Stimulated activated naive CD4-positive, alpha-beta T cell (primary cell): ENCODE data around the gene RFT1.
A peak's percentile ranks its signal among the peaks of the same experiment; 100 is the strongest.

Source experiments
- DNase-seq, 6 experiments: peaks; one replicate each; lab custom pipeline; 2025; lab: John Stamatoyannopoulos, UW

RFT1 gene

DNA sequence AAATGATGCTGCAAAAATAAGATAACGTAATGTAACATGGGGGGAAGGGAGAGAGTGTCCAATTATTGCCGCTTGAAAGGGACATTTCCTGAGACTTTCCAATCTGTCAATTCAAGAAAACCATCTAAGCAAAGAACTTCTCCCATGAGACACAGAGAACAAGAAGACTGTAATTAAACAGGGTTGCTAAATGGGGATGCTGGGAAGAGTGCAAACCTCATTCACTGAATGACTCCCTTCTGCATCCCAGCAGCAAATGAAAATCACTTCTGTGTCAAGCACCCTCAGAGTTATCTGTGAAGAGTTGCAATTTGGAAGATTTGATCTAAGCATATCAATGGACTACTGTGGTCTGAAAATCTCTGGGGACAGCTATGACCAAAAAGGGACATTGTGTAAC is 3.6 kb downstream of the RFT1 start:
- no peak for DNase-seq

DNA sequence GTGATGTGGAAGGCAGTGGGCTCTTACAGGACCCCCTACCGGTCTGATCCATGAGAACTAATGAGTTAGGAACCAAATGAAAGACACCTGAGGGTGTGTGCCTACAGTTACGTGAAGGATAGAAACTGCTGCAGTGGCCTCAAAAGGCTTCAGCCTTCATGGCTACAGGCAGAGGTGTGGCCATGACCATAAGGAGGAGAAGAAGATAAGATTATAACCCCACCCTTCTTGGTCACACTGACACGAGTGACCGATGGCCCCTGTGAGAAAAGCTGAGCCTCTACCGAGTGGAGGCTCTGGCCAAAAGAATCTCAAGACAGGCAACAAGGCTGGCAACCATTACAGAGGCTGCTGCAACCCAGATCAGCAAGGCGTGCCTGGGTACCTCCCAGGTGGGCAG is 6.3 kb downstream of the RFT1 start:
- DNase-seq, result no peak

DNA sequence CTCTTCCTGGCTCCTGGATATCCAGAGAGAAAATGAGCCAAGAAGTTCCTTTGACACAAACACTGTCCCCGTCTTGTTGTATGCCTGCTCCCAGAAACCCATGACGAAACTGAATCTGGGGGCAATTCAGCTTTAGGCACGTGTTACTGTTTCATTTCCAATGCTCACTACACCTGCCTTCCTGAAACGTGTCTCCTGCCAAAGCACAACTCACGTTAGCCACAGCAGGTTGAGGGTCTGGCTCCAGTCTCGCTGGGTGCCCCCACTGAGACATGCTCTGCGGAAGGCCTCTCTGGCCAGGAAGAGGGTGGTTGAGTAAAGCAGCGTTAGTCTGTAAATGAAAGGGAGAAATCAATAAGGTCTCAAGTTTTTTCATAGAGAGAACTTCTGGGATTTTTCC is 6.7 kb downstream of the RFT1 start:
- no peak for DNase-seq

DNA sequence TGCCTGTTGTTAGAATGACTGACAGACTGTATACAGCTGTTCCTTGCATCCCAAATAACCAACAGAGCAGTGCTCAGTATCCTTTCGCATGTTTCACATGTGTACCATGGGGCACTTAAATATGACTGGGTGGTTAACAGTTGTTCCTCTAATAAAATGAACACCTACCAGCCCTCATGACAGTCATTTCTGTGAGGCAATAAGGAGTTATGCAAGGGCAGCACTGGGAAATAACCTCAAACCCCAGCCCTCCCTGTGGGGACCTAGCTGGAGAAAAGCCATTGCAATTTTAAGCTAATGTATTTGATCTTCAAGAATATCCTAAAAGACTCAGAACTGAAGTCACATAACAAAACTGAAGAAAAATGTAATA is 7.3 kb downstream of the RFT1 start:
- no peak for DNase-seq

DNA sequence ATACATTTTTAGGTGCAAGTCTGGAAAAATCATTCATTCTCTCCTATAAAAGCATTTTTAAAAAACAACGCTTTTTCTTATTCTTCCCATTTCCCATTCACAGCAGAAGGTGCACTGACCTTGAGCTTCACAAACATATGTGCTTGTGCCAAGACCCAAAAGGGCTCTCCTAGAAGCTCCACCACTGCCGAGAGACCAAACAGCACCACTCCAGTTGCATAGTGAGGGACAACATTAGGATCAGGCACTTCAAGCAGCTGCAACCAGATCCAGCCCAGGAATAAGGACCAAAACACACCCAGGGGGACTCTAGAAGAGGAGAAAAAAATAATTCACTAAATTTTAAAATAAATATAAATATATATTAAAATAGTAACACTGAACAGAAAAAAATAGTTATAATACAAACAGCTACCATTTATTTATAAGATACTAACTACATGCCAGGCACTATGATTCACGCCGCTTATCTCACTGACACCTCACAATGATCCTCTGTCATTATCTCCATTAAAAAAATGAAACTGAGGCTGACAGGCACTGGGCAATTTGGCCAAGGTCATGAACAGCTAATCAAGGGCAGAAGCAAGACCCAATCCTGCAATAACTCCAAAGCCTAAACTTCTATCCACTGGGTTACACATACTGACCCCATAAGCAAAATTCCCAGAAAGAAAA is 7.8 kb downstream of the RFT1 start:
- DNase-seq, result no peak

DNA sequence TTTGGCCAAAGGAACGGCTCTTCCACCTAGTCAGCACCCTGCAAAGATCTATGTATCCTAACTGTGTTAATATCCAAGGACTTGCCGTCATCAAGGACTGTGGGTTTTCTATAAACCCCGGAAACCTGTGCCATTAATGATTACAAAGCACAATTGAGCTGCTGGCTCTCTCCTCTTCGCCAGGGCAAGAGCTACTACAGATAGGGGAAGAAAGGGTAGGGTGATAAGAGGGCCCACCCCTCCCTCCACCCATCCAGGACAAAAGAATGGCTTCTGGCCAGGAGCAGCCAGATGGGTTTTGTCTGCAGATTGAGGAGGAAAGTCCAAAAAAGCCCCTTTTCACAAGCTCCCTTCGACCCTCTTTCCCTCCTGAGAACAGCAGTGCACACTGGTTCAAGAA is 9.9 kb downstream of the RFT1 start:
- DNase-seq, result no peak

DNA sequence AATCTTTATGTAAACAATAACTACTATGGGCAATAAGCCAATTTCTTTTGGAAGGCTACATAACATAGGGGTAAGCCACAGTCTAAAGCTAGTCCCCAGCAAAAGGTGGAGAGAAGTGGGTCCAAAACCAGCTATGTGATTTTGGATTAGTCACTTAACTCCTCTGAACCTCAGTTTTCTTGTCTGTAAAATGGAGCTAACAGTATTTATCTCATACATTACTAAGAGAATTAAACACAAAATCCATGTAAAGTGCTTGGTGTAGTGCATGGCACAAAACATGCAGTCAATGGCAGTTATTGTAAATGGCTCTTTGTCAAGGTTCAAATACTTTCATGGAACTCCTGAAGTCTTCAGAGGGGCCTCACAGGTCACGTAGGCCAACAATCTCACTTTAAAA is 13.3 kb downstream of the RFT1 start:
- DNase-seq, result no peak

DNA sequence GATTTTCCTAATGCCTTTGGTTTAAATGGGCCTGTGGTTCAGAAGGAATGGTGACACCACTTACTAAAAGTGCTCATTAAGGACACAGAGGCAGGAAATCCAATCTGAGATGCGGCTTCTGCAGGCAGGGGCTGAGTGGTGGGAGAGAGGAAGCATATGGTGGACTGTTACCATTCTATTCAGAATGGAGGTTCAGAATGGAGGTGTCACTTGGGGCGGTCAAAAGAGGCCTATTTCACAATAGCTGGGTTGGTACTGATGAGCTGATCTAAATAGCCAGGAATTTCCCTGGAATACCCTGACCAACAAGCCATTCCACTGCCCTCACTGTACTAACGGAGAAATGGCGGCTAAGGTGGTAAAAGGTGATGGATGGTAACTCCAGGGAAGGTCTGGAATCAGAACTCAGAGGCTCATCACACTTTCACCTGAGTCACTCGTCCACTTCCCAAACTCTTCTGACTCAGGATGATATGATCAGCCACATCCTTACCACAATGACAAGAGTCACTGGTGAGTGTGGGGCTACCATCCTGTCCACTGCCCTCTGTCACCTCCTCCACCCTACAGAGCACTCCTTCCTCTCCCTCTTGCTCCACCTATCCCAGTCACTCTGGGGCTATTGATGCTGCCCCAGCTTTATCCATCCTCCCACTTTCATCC is 15.7 kb downstream of the RFT1 start:
- no peak for DNase-seq

DNA sequence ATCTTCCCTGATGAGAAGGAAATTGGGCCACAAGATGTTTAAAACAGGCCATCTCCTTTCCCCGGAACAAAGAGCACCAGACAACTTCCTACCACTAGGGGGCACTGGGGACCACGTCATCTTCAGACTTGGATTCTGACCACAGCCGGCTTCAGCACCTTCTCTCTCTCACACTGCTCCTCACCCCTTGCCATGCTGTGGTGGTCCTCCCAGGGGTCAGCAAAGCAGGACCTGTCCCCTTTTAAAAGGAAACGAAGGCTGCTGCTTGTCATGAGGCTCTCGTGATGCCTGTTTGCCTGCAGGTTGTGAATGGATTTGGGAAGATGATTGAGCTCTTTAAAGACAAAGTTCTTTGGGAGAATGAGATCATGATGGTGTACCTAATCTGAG is 16.2 kb downstream of the RFT1 start:
- DNase-seq, result peak; percentile 48 to 88 (median 70)

DNA sequence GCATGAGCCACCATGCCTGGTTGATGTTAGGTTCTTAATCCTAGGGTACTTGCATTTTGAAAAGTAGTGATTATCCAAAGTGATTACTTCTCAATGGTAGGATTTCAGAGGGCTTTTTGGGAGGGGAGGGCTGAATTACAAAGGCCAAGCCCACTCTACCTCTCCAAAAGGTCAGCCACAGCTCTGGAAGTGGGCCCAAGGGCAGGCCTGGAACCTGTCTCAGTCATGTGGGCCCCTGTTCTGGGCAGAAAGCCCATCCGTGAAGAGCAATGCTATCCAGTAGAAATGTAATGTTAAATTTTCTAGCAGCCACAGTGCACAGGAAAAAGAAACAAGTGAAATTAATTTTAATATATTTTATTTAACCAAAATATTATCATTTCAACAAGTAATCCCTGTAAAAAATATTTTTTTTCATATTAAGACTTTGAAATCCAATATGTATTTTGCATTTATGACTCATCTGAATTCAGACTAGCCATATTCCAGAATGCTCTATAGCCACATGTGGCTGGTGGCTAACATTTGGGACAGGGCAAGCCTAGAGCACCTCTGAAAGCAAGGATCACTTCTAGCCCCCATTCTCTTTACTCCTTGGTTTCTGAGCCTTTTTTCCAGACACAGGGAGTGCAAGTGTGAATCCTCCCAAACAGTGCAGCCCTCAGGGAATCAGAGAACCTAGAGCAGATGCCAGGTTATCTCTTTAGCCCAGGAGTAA is 16.8 kb downstream of the RFT1 start:
- DNase-seq, result no peak

DNA sequence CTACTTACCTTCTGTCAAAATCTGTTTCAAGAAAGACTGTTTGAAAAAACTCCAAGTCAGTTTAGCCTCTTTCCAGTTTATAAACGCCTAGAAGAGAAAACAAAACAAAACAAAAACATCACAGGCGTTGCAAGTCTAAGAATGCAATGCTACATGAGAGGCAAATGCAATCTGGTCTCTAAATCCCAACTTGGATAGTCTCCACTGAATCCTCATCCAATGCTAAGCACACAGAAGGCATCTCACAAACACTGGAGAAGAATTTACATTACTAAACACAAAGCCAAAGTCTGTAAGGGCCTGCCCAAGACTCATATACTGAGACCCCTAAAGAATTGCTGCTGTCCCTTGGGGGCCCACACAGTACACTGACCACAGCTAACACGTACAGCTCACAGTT is 18.4 kb downstream of the RFT1 start:
- no peak for DNase-seq

DNA sequence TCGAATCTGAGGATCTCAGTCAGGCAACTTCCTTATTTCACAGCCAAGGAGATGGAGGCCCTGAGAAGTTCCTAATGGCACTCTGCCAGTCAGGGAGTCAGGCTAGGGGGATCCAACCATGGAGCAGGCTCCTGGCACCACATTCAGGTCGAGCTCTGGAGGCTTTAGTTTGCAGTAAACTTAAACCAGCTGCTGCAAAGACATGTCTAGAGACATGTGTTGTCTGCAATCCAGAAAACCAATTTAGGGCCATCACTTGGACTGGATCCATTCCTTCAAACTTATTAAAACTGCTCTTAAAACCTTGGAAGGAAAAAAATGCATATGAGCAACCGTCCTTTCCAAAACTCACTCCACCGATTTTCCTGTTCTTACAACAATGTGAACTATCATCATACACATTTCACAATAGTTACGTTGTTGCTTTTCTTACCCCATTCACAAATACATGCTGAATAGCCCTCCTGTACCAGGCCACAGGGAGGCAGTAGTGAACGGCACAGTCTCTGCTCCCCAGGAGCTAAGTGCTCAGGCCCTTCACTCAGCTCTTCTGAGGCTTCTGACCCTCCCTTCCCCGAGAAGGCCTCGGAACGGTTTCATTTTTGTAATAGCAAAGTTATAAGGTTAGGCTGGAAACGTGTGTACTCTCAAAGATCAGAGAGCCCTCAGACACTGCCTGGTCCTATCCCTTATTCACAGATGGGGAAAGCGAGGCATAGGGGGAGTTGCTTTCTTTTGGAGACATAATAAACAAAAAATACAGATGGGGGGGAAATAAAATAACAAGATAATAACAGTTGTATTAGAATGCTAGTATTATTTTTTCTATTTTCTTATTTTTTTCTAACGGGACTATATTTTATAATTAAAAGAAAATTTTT is 20.1 kb downstream of the RFT1 start:
- DNase-seq, result peak in 3 of 6 experiments; percentile 8 to 39 (median 26)

DNA sequence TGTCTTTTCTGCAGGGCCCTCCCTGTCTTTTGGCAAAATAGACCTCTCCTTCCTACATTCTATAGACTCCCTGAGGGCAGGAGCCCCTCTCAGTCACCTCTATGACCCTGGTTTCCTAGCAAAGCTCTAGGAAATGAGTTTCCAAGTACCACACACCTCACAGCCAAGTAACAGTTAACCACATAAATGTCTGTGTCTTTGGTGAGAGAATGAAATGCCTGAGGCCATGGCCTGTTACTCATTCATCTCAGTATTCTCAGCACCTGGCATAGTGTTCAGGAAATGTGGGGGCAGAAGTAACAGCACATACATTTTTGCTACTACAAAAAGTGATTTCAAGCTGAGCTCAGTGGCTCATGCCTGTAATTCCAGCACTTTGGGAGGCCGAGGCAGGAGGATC is 21.0 kb downstream of the RFT1 start:
- no peak for DNase-seq

DNA sequence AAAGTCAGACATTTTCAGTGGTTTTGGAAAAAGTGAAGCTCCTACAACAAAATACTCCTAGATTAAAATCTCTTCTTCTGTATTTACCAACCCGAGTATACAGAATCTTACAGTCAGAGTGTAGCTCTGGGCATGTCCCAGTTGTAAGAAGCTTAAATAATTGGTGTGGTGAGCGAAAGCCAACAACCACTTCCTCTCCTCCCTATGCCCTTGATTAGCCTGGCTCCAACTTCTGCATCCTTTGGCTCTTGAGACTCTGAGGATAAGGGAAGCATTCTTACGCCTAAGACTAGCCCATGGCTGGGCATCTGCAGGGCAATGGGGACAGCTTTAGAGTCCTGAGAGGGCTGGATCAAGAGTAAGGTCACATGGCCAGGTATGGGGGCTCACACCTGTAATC is 25.5 kb downstream of the RFT1 start:
- no peak for DNase-seq

DNA sequence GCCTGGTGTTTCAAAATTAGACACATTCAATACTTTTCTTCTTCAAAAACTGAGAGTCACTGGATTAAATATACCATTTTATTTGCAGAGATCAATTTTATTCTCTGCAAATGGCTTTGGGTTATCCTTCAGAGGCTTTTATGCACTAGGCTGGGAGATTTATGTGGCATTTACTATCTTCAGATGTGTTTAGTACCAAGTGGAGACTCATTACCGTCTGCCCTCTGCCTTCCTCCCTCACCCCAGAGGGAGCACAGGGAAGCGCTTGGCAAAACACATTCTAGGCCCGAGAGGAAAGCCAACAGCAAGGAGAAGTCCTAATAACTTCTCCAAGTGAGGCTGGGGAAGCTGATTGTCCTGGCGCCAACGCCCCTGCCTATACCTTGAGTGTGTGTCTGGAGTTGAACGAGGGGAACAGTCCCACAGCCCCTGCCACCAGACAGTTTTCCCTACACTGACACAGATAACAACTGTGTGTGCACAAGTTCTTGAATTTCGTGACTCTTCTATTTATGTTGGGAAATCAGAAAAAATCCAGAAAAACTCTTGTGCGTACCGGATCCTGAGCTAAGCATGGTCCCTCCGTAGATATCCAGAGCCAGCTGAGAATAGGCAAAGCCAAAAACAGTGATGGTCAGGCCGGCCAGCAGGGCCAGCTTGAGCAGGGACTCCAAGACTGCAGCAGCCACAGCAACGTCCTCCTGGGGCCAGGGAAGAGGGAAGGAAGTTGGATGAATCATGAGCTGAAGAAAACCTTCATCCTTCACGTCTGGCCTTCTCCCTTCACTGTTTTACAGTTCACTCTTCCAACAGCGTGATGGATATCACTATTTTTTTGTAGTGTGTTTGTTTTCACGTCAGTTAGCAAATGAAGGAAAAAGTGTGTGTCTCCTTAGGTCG is 26.6 kb downstream of the RFT1 start:
- DNase-seq, result no peak

DNA sequence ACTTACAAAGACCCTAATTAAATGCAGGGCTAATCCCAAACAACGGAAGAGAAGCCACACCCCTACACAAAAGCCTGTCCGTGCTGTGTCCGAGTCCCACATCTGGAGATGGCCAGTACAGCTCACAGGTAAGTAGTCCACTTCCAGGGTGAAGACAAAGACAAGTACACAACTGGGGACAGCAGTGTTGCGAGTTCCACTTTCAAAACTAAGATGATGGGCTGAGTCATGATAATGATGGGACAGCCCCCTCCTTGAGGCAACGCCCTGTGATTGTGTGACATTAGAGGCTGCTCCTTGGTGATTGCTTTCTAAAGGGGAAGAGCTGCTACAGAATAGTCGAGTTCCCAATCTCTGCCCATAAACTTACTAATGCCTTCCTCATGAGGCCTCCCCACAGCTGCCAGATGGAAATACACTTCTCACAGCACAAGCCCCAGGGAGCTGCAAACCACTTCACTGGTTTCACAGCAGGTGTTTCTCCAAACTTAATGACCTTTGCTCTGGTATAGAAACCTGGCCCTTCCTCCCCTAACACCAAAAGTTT is 27.6 kb downstream of the RFT1 start:
- no peak for DNase-seq

DNA sequence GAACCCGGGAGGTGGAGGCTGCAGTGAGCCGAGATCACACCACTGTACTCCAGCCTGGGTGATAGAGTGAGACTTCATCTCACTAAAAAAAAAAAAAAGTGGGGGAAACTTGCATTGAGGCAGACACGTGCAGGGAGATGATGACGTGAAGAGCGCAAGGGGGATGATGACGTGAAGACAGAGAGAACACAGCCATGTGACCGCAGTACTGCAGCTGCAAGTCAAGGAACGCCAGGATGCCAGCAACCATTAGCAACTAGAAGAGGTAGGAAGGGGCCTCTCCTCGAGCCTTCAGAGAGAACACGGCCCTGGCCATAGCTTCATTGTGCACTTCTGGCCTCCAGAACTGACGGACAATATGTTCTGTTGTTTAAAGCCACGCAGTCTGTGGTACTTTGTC is 28.3 kb downstream of the RFT1 start:
- no peak for DNase-seq

DNA sequence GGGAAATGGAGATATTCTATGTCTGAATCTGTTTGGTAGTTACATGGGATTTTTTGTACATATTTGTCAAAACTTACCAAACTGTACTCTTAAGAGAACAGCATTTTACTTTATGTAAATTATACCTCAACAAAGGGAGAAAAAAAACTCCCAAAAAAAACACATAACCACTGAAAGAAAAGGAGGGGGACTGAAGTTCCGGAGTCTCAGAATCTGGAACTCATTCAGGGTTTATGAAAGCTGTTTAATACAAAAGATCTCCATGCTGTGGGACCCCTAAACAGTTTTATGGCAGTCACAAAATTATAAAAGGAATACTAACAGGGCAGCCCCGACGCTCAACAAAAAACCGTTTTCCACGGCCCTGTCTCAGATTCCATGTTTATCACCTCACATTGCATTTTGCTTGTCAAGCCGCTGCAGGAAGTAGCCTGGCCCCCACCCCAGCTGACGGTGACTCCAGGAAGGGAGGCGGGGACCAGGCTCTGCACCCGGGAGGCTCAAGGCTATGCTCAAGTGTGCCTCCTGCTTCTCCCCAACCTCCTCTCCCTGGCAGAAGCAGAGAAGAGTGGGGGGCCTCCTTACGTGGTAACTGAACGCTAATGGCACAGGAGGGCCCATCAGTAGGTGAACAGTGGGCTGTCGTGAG is 29.3 kb downstream of the RFT1 start:
- peak in 3 of 6 experiments; percentile 14 to 47 (median 26) for DNase-seq

DNA sequence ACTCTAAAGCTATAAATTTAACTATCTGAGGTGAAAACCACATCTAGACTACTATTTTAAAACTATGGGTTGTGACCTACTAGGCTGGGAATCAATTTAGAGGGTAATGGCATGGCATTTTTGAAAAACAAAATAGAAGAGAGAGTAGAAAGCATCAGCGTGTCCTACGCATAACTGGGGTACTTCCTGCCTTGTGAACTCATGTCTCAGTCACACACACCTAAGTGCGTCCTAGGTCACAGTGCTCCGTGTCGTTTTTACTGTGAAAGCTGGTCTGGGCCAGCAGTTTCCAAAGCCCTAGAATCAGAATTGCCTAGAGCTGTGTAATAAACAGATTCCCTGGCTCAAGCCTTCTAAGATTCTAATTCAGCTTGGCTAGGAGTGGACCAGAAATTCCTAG is 32.3 kb downstream of the RFT1 start:
- peak in 1 of 6 experiments; percentile 7 for DNase-seq

DNA sequence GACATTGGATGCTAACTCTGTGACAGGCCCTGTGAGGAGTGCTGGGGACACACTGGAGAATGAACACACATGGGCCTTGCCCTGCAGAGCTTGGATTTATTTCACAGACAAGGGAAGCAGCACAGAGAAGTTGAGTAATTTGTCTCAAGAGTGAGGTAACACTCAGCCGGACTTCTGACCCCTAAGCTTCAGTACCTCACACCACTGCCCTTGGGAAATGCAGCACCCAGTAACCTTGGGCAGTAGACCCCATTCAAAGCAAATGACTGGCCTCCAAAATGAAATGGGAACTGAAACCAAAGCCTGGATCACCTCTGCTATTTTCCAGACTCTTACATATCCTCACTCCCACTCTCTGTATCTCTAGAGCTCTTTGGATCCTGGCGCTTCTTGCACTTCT is 37.3 kb downstream of the RFT1 start:
- DNase-seq, result no peak

DNA sequence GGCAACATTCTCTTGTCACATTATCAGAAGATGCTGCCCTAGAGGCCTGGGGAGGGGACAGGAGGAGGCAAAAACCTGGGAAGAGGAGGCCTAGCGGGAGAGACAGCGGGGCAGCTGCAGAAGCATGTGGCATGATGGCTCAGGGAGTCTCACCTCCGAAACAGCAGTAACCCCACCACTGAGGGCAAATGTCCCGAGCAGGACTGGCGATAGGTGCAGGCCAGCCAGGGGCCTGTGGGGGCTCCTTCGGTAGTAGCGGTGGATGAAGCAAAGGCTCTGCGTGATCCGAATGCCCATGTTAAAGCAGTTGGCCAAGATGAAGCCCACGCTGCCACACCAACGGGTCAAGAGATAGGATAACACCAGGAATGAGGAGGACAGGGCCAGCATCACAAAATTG is 38.0 kb downstream of the RFT1 start:
- DNase-seq, result no peak
